Measurements from ENCODE around the gene ARHGEF18.

The ARHGEF18 gene

DNA sequence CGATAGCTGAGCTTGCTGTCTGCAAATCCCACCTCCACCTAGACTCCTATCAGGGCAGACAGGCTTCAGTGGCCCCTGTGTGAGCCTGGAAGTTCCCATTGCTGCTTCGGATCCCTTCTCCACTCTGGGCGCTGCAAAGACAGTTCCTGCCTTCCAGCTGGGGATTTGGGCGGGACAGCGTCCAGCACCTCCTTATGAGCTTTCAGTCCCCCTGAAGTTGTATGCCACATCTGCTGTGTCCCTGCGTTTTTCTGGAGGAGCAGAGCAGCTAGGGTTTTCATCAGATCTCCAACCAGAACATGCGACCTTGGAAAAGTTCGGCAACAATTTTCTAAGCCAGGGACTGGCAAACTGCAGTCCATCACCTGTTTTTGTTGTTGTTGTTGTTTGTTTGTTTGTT, 38.0 kb downstream of the ARHGEF18 start:
- no peak for DNase-seq

DNA sequence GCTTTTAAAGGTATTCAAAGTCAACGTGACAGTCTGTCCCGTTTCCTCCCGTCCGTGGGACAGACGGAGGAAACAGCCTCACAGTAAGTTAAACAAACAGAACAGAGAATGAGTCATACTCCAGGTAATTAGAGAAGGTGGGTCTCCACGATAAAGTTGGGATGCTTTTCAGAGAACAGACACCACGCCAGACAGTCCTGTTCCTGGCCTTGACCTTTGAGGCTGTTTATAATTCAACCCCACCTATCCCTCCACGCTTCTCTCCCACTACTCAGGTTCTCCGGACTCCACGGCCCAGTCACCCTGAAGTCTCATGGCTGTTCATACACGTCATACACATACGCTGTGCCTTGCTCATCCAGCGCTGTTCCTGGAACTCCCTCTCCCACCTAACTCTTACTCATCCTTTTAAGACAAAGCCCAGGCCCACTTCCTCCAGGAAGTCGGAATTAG, 42.5 kb downstream of the ARHGEF18 start:
- no peak for DNase-seq

DNA sequence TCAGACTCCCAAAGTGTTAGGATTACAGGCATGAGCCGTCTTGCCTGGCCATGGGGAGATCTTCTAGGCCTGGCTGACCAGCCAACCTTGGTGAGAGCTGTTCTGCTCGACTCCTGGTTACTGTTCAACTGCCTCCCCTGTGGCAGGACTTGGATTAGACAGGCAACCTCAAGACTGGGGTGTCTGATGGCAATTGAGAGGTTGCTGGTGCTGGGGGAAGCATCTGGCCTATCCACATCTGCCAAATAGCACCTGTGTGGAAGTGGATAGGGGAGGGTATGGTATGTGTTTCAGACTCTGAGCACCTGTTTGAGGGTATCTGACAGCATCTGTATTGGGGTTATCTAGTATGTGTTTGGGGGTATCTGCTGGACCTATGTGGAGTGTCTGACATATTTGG, 44.7 kb downstream of the ARHGEF18 start:
- DNase-seq: no peak

DNA sequence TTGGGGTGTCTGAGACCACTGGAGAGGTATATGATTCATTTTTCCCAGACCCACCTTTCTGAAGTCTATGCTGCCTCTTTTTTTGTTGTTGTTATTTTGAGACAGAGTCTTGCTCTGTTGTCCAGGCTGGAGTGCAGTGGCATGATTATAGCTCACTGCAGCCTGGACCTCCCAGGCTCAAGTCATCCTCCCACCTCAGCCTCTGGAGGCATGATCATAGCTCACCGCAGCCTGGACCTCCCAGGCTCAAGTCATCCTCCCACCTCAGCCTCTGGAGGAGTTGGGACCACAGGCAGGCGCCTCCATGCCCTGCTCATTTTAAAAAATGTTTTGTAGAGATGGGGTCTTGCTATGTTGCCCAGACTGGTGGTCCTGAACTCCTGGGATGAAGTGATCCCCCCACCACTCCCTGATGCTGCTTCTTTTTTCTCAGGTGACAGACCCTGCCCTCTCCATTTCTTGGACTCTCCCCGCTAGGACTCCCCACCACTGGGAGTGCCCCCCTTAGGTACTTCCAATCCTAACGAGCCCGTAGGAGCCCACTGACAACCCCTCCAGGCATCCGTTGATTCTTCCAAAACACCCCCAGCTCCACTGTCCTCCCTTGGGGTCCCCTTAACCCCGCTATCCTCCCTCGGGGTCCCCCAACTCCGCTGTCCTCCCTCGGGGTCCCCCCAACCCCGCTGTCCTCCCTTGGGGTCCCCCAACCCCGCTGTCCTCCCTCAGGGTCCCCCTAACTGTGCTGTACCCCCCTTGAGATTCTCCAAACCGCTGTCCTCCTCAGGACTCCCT, 45.4 kb downstream of the ARHGEF18 start:
- no peak for DNase-seq

DNA sequence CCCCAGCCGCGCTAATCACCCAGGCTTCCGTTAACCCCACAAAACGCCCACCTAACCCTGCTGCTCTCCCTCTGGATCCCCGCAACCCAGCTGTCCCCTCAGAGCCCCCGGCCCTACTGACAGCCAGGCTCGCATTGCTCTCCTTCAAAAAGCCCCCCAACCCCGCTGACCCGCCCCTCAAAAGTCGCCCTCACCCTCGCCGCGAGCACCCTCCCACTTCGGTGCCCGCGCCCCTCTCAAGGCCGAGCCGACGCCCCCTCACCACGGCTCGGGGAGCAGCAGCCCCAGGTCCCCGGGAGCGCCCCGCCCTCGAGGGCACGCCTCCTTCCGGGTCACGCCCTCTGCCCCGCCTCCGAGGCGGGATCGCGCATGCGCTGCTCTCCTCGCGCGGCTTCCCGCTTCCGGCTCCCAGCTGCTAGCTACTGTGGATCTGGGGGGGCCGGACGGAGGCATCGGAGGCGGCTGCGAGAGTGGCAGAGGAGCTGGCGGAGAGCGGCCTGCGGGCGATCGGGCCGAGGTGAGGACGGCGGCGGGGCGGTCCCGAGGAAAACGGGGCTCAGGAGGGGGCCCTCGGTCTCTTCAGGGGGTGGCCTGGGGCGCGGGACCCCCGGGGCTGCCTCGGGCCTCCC, 46.1 kb downstream of the ARHGEF18 start:
- DNase-seq: peak; percentile 99

DNA sequence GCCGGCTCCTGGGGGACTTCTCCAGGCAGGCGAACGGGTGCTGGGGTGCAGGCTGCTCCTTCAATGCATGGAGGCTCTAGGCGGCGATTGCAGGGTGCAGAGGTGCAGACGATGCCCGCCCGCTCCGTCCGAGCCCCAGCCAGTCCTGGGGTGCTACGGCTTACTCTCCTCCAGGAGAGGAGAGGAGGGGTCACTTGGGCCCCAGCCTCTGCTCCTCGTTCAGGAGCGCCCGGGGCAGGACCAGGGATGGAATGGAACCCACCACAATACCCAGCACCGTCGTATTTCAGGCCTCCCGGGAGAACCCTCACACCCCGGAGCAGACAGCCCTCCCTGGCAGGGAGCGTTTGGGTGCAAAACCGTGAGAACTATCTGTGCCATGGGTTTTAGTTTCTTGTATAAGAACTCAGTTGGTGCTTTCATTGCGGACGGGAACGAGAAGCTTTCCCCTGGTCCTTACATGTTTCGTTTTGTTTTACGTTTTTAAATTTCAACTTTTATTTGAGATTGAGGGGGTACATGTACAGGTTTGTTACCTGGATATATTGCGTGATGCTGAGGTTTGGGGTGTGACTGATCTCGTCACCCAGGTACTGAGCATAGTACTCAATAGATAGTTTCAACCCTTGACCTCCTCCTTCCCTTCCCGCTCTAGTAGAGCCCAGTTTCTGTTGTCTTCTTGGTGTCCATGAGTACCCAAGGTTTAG, 46.8 kb downstream of the ARHGEF18 start:
- DNase-seq: no peak

DNA sequence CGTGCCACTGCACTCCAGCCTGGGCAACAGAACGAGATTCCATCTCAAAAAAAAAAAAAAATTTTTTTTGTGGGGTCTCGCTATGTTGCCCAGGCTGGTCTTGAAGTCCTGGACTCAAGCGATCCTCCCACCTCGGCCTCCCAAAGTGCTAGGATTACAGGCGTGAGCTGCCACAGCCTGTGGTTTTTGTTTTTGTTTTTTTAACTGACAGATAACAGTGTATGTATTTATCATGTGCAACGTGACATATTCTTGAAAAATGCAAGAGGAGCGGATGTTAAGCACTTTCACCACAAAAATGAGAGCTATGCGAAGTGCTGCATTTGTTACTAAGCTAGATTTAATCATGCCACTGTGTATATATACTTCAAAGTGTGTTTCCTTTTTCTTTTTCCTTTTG, 49.0 kb downstream of the ARHGEF18 start:
- no peak for DNase-seq

Data from activated CD8-positive, alpha-beta memory T cell treated with anti-CD3 and anti-CD28 coated beads, Interleukin-2, amount 50 U/mL, for 48 hours (primary cell).